Right lobe of liver (tissue), 6 donors: Measurements from ENCODE around the gene RNF146. TPM values are rescaled to one million over a fixed set of nuclear protein-coding genes. Genes with fewer than 3 reads are reported as not detected.

Experiments
- ATAC-seq, 4 donors: fragments of 200-7000 bp; cut with Tn5 transposase; one replicate each; pipeline ENCODE4 v1.9.1; 2020; ENCODE audit warnings: mild to moderate bottlenecking in 4 of 4, moderate library complexity in 4 of 4
- DNase-seq, 3 donors: peaks; one replicate each; pipeline ENCODE4 v3.0.0-alpha.2; 2020
- H3K27ac ChIP-seq, 3 donors: fragments of 200-600 bp; one replicate each; pipeline ENCODE4 v1.8.0; 2022
- H3K27me3 ChIP-seq, 2 donors: fragments of 200-600 bp; one replicate each; pipeline ENCODE4 v1.8.0; 2022
- H3K36me3 ChIP-seq, 4 donors: fragments of 200-600 bp; sonication (generic) in 1 of 4; one replicate each; pipeline versions ENCODE4 v1.5.1 to v1.8.0; 2017 to 2022; ENCODE audit warnings: control low read depth in 1 of 4
- H3K4me1 ChIP-seq, 4 donors: fragments of 200-600 bp; sonication (generic) in 1 of 4; one replicate each; pipeline versions ENCODE4 v1.5.1 to v1.8.0; 2017 to 2022; ENCODE audit warnings: control low read depth in 1 of 4
- H3K4me3 ChIP-seq, 3 donors: fragments of 200-600 bp; one replicate each; pipeline ENCODE4 v1.8.0; 2022
- H3K9me3 ChIP-seq, 4 donors: fragments of 200-600 bp; sonication (generic) in 1 of 4; one replicate each; pipeline versions ENCODE4 v1.5.1 to v1.8.0; 2017 to 2022; ENCODE audit warnings: control low read depth in 1 of 4
- CTCF ChIP-seq, 4 donors: fragments of 200-600 bp in 3 of 4; fragments of 450-650 bp in 1 of 4; IDR thresholded peaks; one replicate each; pipeline versions ENCODE4 v1.5.1 to v1.8.0; 2016 to 2022; ENCODE audit warnings: antibody characterized with exemption in 4 of 4, mild to moderate bottlenecking in 2 of 4
- POLR2A ChIP-seq: fragments of 450-650 bp; IDR thresholded peaks from one replicate; pipeline ENCODE4 v1.6.1; 2017; ENCODE audit warnings: antibody characterized with exemption, mild to moderate bottlenecking
- WGBS: methylation state at CpG from one replicate; pipeline ENCODE4 v1.1.6; 2018; ENCODE audit warnings: low coverage, low lambda C conversion rate; ENCODE audit not compliant: insufficient coverage; ENCODE audit errors: missing lambda C conversion rate; 5-methylcytosine and 5-hydroxymethylcytosine counted together
- intact Hi-C, 2 donors: fragments of 100-400 bp; cut with DNase I; formaldehyde crosslinking; loops; one replicate each; pipeline versions ENCODE4 v1.11.2 to v1.14.1; 2022
- total RNA-seq, 6 experiments: library from RNA; depleted of rRNA in 2 of 6; stranded (reverse); fragments of >200 nt in 2 of 6; fragmentation: NEBNext Ultra II Directional in 3 of 6; extraction: Animal tissue kit (Norgen Biotek cat#: 25700) in 3 of 6; gene quantifications; one replicate each; pipeline versions ENCODE4 v1.1.0 to v1.2.4, GENCODE V29; 2016 to 2023
- donor health status: DM: no; HTN: yes; CAD: no.
- donor health status: DM: no; HTN: no; CAD: no.
- donor health status: DM: no; HTN: no; CAD: no.
- donor health status: DM: no; HTN: yes; CAD: no.
- donor health status: DM: no; HTN: yes; CAD: no.

RNF146 gene
- total RNA-seq, 6 experiments from 2014 or later, result 12.8 to 19.5 (median 14.9) TPM

- intact Hi-C loops, result no loop called here
- WGBS, result no CpG with 5 or more reads among the region's 6 CpGs
- no peaks in the 10 kb centered on the region for H3K9me3 ChIP-seq
- no peaks in the 10 kb centered on the region for H3K27me3 ChIP-seq
- DNase-seq (no peak), ATAC-seq (no peak)
- H3K36me3 ChIP-seq, result no peaks in the 10 kb centered on the region
- TF ChIP-seq CTCF (IDR thresholded peaks at IDR 0.05), result no peak
- TF ChIP-seq POLR2A, result no peak
- no peak overlapping the region for H3K27ac ChIP-seq
- no peak overlapping the region for H3K4me3 ChIP-seq
- no peaks in the 10 kb centered on the region for H3K4me1 ChIP-seq
Observed at GRCh38 chr6:127255286-127255685, 11.4 kb upstream of the RNF146 start.

GRCh38 chr6:127262896-127263295 lies 3.8 kb upstream of the RNF146 start:
- TF ChIP-seq CTCF (IDR thresholded peaks at IDR 0.05) (no peak), POLR2A (no peak)
- H3K9me3 ChIP-seq, result no peaks in the 10 kb centered on the region
- no peak for DNase-seq
- H3K36me3 ChIP-seq, result no peaks in the 10 kb centered on the region
- intact Hi-C loops, result loop anchor here in 1 of 2 donors (10.0 kb wide), 1 partner anchor 78 kb away; no protein-coding TSS in a partner anchor
- no peaks in the 10 kb centered on the region for H3K4me1 ChIP-seq
- no peak overlapping the region for H3K4me3 ChIP-seq
- no peaks in the 10 kb centered on the region for H3K27me3 ChIP-seq
- no peak for ATAC-seq
- 55% methylated on average over 1 of the region's 1 CpG for WGBS
- H3K27ac ChIP-seq, result no peak overlapping the region

- intact Hi-C loops, result loop anchor here in 1 of 2 donors (10.0 kb wide), 1 partner anchor 79 kb away; no protein-coding TSS in a partner anchor
- H3K36me3 ChIP-seq, result no peaks in the 10 kb centered on the region
- peaks cover 0 to 1% (median under 1%) of the 10 kb centered on the region in 4 donors for H3K4me1 ChIP-seq
- no peak for DNase-seq
- H3K27me3 ChIP-seq, result no peaks in the 10 kb centered on the region
- 64% methylated on average over 4 of the region's 4 CpGs for WGBS
- H3K4me3 ChIP-seq, result no peak overlapping the region
- no peaks in the 10 kb centered on the region for H3K9me3 ChIP-seq
- TF ChIP-seq POLR2A (no peak), CTCF (IDR thresholded peaks at IDR 0.05) (no peak)
- no peak for ATAC-seq
- no peak overlapping the region for H3K27ac ChIP-seq
Observed at GRCh38 chr6:127263481-127263880, 3.2 kb upstream of the RNF146 start.

GRCh38 chr6:127266892-127267645 lies 405 bp downstream of the RNF146 start:
- WGBS, result 0% methylated on average over 9 of the region's 64 CpGs
- peak overlapping the region; percentile 68 to 79 (median 78) for H3K4me3 ChIP-seq
- intact Hi-C loops, result loop anchor here in 1 of 2 donors (10.0 kb wide), 1 partner anchor 82 kb away; no protein-coding TSS in a partner anchor
- no peaks in the 10 kb centered on the region for H3K27me3 ChIP-seq
- no peaks in the 10 kb centered on the region for H3K36me3 ChIP-seq
- DNase-seq, result peak in 2 of 3 donors; percentile 71 to 77
- H3K4me1 ChIP-seq, result peaks cover 0 to 21% (median 8%) of the 10 kb centered on the region in 4 donors
- H3K27ac ChIP-seq, result peak overlapping the region; percentile 98 to 99 (median 99)
- peak; percentile 78 to 88 (median 84) for ATAC-seq
- no peak for TF ChIP-seq CTCF (IDR thresholded peaks at IDR 0.05)
- peak; percentile 97 for TF ChIP-seq POLR2A
- no peaks in the 10 kb centered on the region for H3K9me3 ChIP-seq
